Liver (tissue), 5 donors: ENCODE results near the gene PDXDC1. TPM values are rescaled to one million over a fixed set of nuclear protein-coding genes. Genes with fewer than 3 reads are reported as not detected.

Source experiments
- polyA plus RNA-seq, 2 donors: library from polyadenylated mRNA; stranded (reverse) in 1 of 2; unstranded in 1 of 2; fragments of 200-250 nt in 1 of 2; fragments of >200 nt in 1 of 2; fragmentation: Nextera tagmentation in 1 of 2; extraction: Ambion mirVana in 1 of 2; gene quantifications; one replicate each; pipeline versions ENCODE4 v1.2.1 to v1.2.3, GENCODE V29; 2013 to 2015
- small RNA-seq: library from RNA; depleted of rRNA; stranded (forward); fragments of <200 nt; gene quantifications from one replicate; pipeline ENCODE3, GENCODE V24; 2014
- total RNA-seq, 2 donors: library from RNA; depleted of rRNA; stranded (reverse); fragments of >200 nt; gene quantifications; one replicate each; pipeline ENCODE4 v1.2.3, GENCODE V29; 2014
- donor health status: healthy.
- donor health status: healthy.
- donor health status: healthy.

PDXDC1 gene
- total and polyA plus RNA-seq, 4 donors = 44.7 to 165 (median 58.0) TPM

Small RNAs within 50 kb of the gene (small RNA-seq; reads per million reads assigned to genes)
- gene AC138932.4 (not detected), gene MIR1972-1 (not detected), gene MIR3180-4 (not detected), gene MIR6511A1 (not detected), gene MIR6770-1 (not detected), gene RF00019 (not detected)

Other genes with a start within 250 kb of the PDXDC1 start
- under 1 TPM; 0.23 to 0.75 TPM for gene NPIPA2, start 232.5 kb upstream of the PDXDC1 start, total RNA-seq
- gene NPIPA2, start 232.5 kb upstream of the PDXDC1 start, polyA plus RNA-seq = under 1 TPM; 0.10 to 0.17 TPM
- gene NOMO1, start 141.3 kb upstream of the PDXDC1 start, total RNA-seq = 10 to 100 TPM; 29.8 to 46.9 TPM
- gene NOMO1, start 141.3 kb upstream of the PDXDC1 start, polyA plus RNA-seq = 10 to 100 TPM; 19.8 to 33.5 TPM
- gene NPIPA1, start 37.6 kb upstream of the PDXDC1 start, total RNA-seq = 10 to 100 TPM; 19.8 to 43.4 TPM
- gene NPIPA1, start 37.6 kb upstream of the PDXDC1 start, polyA plus RNA-seq = 10 to 100 TPM; 10.3 to 17.6 TPM
- gene NTAN1, start 81.0 kb downstream of the PDXDC1 start, total RNA-seq = 10 to 100 TPM; 31.4 to 43.9 TPM
- 10 to 100 TPM; 14.0 to 37.1 TPM for gene NTAN1, start 81.0 kb downstream of the PDXDC1 start, polyA plus RNA-seq
- gene RRN3, start 119.2 kb downstream of the PDXDC1 start, total RNA-seq = 10 to 100 TPM; 15.6 to 28.4 TPM
- 10 to 100 TPM in 1 of 2 donors, 1 to 10 TPM in 1; 8.2 to 17.0 TPM for gene RRN3, start 119.2 kb downstream of the PDXDC1 start, polyA plus RNA-seq